GM12878 (cell line): Measurements from ENCODE around the gene FAM228B. TPM values are rescaled to one million over a fixed set of nuclear protein-coding genes. Genes with fewer than 3 reads are reported as not detected.

Source experiments
- polyA plus RNA-seq, 11 experiments: library from polyadenylated mRNA; depleted of rRNA in 4 of 11; unstranded in 6 of 11; stranded (reverse) in 5 of 11; fragments of >200 nt; fragmentation: Nextera tagmentation in 4 of 11; fragmentation: Illumina TruSeq in 1 of 11; extraction: Ambion mirVana in 4 of 11; extraction: Trizol in 1 of 11; gene quantifications; 1 replicate in 1 of 11; 2 replicates in 10 of 11; pipeline versions ENCODE4 v1.2.1 to v1.2.3, GENCODE V29; 2011 to 2016; ENCODE audit warnings: inconsistent platforms in 2 of 11, missing spikeins in 2 of 11, low read depth in 1 of 11
- total RNA-seq, 4 experiments: library from RNA; depleted of rRNA in 3 of 4; stranded (reverse); fragments of >200 nt in 3 of 4; fragmentation: Illumina TruSeq in 1 of 4; extraction: Trizol in 1 of 4; gene quantifications; 2 replicates each; pipeline versions ENCODE4 v1.2.1 to v1.2.3, GENCODE V29; 2013 to 2021

The FAM228B gene
- total and polyA plus RNA-seq, 10 of the 15 experiments (the other 5 are each of a cell fraction or from before 2014, with no cell fraction given): 3.9 to 11.0 (median 7.5) TPM

Other genes starting within 250 kb of the FAM228B start
Only the 7 nearest of the 10 such genes appear.
- gene MFSD2B, start 113.4 kb upstream of the FAM228B start, total RNA-seq (2014; rRNA removed): 0.11 TPM in 1 of 2 replicates, not detected in the other
- gene MFSD2B, start 113.4 kb upstream of the FAM228B start, total RNA-seq (2014; rRNA removed; fragmentation: Illumina TruSeq; extraction: Trizol): 0.09 TPM in 1 of 2 replicates, not detected in the other
- 0.19 and 0.28 TPM in 2 replicates for gene MFSD2B, start 113.4 kb upstream of the FAM228B start, total RNA-seq (2021)
- gene MFSD2B, start 113.4 kb upstream of the FAM228B start, polyA plus RNA-seq (2011; rRNA removed): 0.08 TPM in 1 of 2 replicates, not detected in the other
- 0.07 TPM in 1 of 2 replicates, not detected in the other for gene MFSD2B, start 113.4 kb upstream of the FAM228B start, polyA plus RNA-seq (2014; fragmentation: Illumina TruSeq; extraction: Trizol)
- gene MFSD2B, start 113.4 kb upstream of the FAM228B start, polyA plus RNA-seq (2014; fragmentation: Nextera tagmentation; extraction: Ambion mirVana): not detected
- gene MFSD2B, start 113.4 kb upstream of the FAM228B start, polyA plus RNA-seq (2014; rRNA removed): 0.27 TPM in 1 of 2 replicates, not detected in the other
- gene MFSD2B, start 113.4 kb upstream of the FAM228B start, polyA plus RNA-seq (2016; fragmentation: Nextera tagmentation; extraction: Ambion mirVana): under 1 TPM; 0.21 to 0.51 TPM
- 13.8 and 14.6 TPM in 2 replicates for gene WDCP, start 76.1 kb upstream of the FAM228B start, total RNA-seq (2014; rRNA removed)
- 14.2 and 14.3 TPM in 2 replicates for gene WDCP, start 76.1 kb upstream of the FAM228B start, total RNA-seq (2014; rRNA removed; fragmentation: Illumina TruSeq; extraction: Trizol)
- 20.6 and 21.3 TPM in 2 replicates for gene WDCP, start 76.1 kb upstream of the FAM228B start, total RNA-seq (2021)
- gene WDCP, start 76.1 kb upstream of the FAM228B start, polyA plus RNA-seq (2011; rRNA removed): 19.6 and 19.9 TPM in 2 replicates
- 15.0 and 16.5 TPM in 2 replicates for gene WDCP, start 76.1 kb upstream of the FAM228B start, polyA plus RNA-seq (2014; fragmentation: Illumina TruSeq; extraction: Trizol)
- gene WDCP, start 76.1 kb upstream of the FAM228B start, polyA plus RNA-seq (2014; fragmentation: Nextera tagmentation; extraction: Ambion mirVana): 1 to 10 TPM; 5.5 to 6.1 TPM
- 8.9 and 10.5 TPM in 2 replicates for gene WDCP, start 76.1 kb upstream of the FAM228B start, polyA plus RNA-seq (2014; rRNA removed)
- 10 to 100 TPM; 12.1 to 12.5 TPM for gene WDCP, start 76.1 kb upstream of the FAM228B start, polyA plus RNA-seq (2016; fragmentation: Nextera tagmentation; extraction: Ambion mirVana)
- 0.16 and 0.23 TPM in 2 replicates for gene FKBP1B, start 73.7 kb upstream of the FAM228B start, total RNA-seq (2014; rRNA removed)
- gene FKBP1B, start 73.7 kb upstream of the FAM228B start, total RNA-seq (2014; rRNA removed; fragmentation: Illumina TruSeq; extraction: Trizol): 0.18 TPM in 1 of 2 replicates, not detected in the other
- 0.33 TPM in 1 of 2 replicates, not detected in the other for gene FKBP1B, start 73.7 kb upstream of the FAM228B start, total RNA-seq (2021)
- 0.24 and 0.27 TPM in 2 replicates for gene FKBP1B, start 73.7 kb upstream of the FAM228B start, polyA plus RNA-seq (2011; rRNA removed)
- 0.43 and 0.47 TPM in 2 replicates for gene FKBP1B, start 73.7 kb upstream of the FAM228B start, polyA plus RNA-seq (2014; fragmentation: Illumina TruSeq; extraction: Trizol)
- under 1 TPM; 0.23 to 0.38 TPM for gene FKBP1B, start 73.7 kb upstream of the FAM228B start, polyA plus RNA-seq (2014; fragmentation: Nextera tagmentation; extraction: Ambion mirVana)
- 0.30 and 0.53 TPM in 2 replicates for gene FKBP1B, start 73.7 kb upstream of the FAM228B start, polyA plus RNA-seq (2014; rRNA removed)
- under 1 TPM; 0.21 to 0.23 TPM for gene FKBP1B, start 73.7 kb upstream of the FAM228B start, polyA plus RNA-seq (2016; fragmentation: Nextera tagmentation; extraction: Ambion mirVana)
- gene SF3B6, start 47.1 kb upstream of the FAM228B start, total RNA-seq (2014; rRNA removed): 157 and 185 TPM in 2 replicates
- 246 and 250 TPM in 2 replicates for gene SF3B6, start 47.1 kb upstream of the FAM228B start, total RNA-seq (2014; rRNA removed; fragmentation: Illumina TruSeq; extraction: Trizol)
- 117 and 118 TPM in 2 replicates for gene SF3B6, start 47.1 kb upstream of the FAM228B start, total RNA-seq (2021)
- 248 and 325 TPM in 2 replicates for gene SF3B6, start 47.1 kb upstream of the FAM228B start, polyA plus RNA-seq (2011; rRNA removed)
- gene SF3B6, start 47.1 kb upstream of the FAM228B start, polyA plus RNA-seq (2014; fragmentation: Illumina TruSeq; extraction: Trizol): 258 and 323 TPM in 2 replicates
- gene SF3B6, start 47.1 kb upstream of the FAM228B start, polyA plus RNA-seq (2014; fragmentation: Nextera tagmentation; extraction: Ambion mirVana): 100 to 1,000 TPM; 538 to 584 TPM
- 226 and 283 TPM in 2 replicates for gene SF3B6, start 47.1 kb upstream of the FAM228B start, polyA plus RNA-seq (2014; rRNA removed)
- gene SF3B6, start 47.1 kb upstream of the FAM228B start, polyA plus RNA-seq (2016; fragmentation: Nextera tagmentation; extraction: Ambion mirVana): 100 to 1,000 TPM; 372 to 415 TPM
- gene TP53I3, start 38.6 kb upstream of the FAM228B start, total RNA-seq (2014; rRNA removed): 12.2 and 13.0 TPM in 2 replicates
- gene TP53I3, start 38.6 kb upstream of the FAM228B start, total RNA-seq (2014; rRNA removed; fragmentation: Illumina TruSeq; extraction: Trizol): 10.0 and 12.3 TPM in 2 replicates
- 10.9 and 11.4 TPM in 2 replicates for gene TP53I3, start 38.6 kb upstream of the FAM228B start, total RNA-seq (2021)
- gene TP53I3, start 38.6 kb upstream of the FAM228B start, polyA plus RNA-seq (2011; rRNA removed): 5.2 and 6.2 TPM in 2 replicates
- gene TP53I3, start 38.6 kb upstream of the FAM228B start, polyA plus RNA-seq (2014; fragmentation: Illumina TruSeq; extraction: Trizol): 4.7 and 6.5 TPM in 2 replicates
- 1 to 10 TPM; 1.4 to 2.6 TPM for gene TP53I3, start 38.6 kb upstream of the FAM228B start, polyA plus RNA-seq (2014; fragmentation: Nextera tagmentation; extraction: Ambion mirVana)
- 15.8 and 16.2 TPM in 2 replicates for gene TP53I3, start 38.6 kb upstream of the FAM228B start, polyA plus RNA-seq (2014; rRNA removed)
- 10 to 100 TPM; 47.6 to 57.4 TPM for gene TP53I3, start 38.6 kb upstream of the FAM228B start, polyA plus RNA-seq (2016; fragmentation: Nextera tagmentation; extraction: Ambion mirVana)
- gene PFN4, start 135 bp upstream of the FAM228B start, total RNA-seq (2014; rRNA removed): 0.93 and 1.0 TPM in 2 replicates
- gene PFN4, start 135 bp upstream of the FAM228B start, total RNA-seq (2014; rRNA removed; fragmentation: Illumina TruSeq; extraction: Trizol): 1.3 and 1.6 TPM in 2 replicates
- gene PFN4, start 135 bp upstream of the FAM228B start, total RNA-seq (2021): 0.98 and 1.4 TPM in 2 replicates
- 0.12 and 0.29 TPM in 2 replicates for gene PFN4, start 135 bp upstream of the FAM228B start, polyA plus RNA-seq (2011; rRNA removed)
- 0.93 and 1.9 TPM in 2 replicates for gene PFN4, start 135 bp upstream of the FAM228B start, polyA plus RNA-seq (2014; fragmentation: Illumina TruSeq; extraction: Trizol)
- gene PFN4, start 135 bp upstream of the FAM228B start, polyA plus RNA-seq (2014; fragmentation: Nextera tagmentation; extraction: Ambion mirVana): under 1 TPM; 0.14 to 0.38 TPM
- 0.99 and 2.3 TPM in 2 replicates for gene PFN4, start 135 bp upstream of the FAM228B start, polyA plus RNA-seq (2014; rRNA removed)
- gene PFN4, start 135 bp upstream of the FAM228B start, polyA plus RNA-seq (2016; fragmentation: Nextera tagmentation; extraction: Ambion mirVana): 1 to 10 TPM; 2.1 TPM
- 0.11 TPM in 1 of 2 replicates, not detected in the other for gene FAM228A, start 51.6 kb downstream of the FAM228B start, total RNA-seq (2014; rRNA removed)
- gene FAM228A, start 51.6 kb downstream of the FAM228B start, total RNA-seq (2014; rRNA removed; fragmentation: Illumina TruSeq; extraction: Trizol): not detected in 2 replicates
- gene FAM228A, start 51.6 kb downstream of the FAM228B start, total RNA-seq (2021): not detected in 2 replicates
- not detected in 2 replicates for gene FAM228A, start 51.6 kb downstream of the FAM228B start, polyA plus RNA-seq (2011; rRNA removed)
- gene FAM228A, start 51.6 kb downstream of the FAM228B start, polyA plus RNA-seq (2014; fragmentation: Illumina TruSeq; extraction: Trizol): 0.06 TPM in 1 of 2 replicates, not detected in the other
- not detected for gene FAM228A, start 51.6 kb downstream of the FAM228B start, polyA plus RNA-seq (2014; fragmentation: Nextera tagmentation; extraction: Ambion mirVana)
- not detected in 2 replicates for gene FAM228A, start 51.6 kb downstream of the FAM228B start, polyA plus RNA-seq (2014; rRNA removed)
- not detected for gene FAM228A, start 51.6 kb downstream of the FAM228B start, polyA plus RNA-seq (2016; fragmentation: Nextera tagmentation; extraction: Ambion mirVana)